Suppressor macrophage treated with lipopolysaccharide for 1 hour (primary cell): ENCODE measurements around the gene RPL19.
A peak's percentile ranks its signal among the peaks of the same experiment; 100 is the strongest.

Experiments
- DNase-seq, 3 donors: peaks; one replicate each; pipeline ENCODE4 v3.0.0-alpha.2; 2020 to 2022

The RPL19 gene

DNA sequence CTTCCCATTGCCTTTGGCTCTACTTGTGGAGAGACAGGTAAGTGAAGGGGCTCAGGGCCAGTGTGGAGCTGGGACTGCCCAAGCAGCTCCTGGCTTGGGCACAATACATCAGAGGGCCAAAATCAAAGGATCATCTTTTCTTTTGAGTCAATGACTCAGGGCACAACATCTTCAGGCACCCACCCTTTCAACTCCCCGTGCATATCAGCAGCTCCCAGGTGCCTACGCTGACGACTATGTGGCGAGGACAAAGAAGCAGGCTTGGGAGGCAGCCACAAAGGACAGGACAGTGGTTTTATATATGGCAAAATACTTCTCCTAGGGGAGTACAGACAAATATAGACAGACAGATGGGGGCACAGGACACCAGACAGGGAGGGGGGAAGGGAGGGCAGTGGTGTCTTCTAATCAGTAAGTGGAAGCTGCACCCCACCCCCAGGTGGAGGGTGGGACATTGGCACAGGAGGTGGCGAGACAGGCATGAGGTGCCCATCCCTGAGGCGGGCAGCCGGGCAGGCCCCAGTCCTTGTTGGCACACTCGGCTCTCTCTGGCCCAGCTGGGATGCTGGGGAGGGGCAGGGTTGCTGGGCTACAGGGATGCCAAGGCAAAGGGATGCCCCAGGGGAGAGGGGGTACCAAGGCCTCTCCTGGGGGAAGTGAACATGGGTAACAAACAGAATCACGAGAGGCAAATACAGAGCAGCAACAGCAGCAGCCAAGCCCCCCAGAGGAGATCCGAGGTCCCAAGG is 26.4 kb upstream of the RPL19 start:
- no peak for DNase-seq

DNA sequence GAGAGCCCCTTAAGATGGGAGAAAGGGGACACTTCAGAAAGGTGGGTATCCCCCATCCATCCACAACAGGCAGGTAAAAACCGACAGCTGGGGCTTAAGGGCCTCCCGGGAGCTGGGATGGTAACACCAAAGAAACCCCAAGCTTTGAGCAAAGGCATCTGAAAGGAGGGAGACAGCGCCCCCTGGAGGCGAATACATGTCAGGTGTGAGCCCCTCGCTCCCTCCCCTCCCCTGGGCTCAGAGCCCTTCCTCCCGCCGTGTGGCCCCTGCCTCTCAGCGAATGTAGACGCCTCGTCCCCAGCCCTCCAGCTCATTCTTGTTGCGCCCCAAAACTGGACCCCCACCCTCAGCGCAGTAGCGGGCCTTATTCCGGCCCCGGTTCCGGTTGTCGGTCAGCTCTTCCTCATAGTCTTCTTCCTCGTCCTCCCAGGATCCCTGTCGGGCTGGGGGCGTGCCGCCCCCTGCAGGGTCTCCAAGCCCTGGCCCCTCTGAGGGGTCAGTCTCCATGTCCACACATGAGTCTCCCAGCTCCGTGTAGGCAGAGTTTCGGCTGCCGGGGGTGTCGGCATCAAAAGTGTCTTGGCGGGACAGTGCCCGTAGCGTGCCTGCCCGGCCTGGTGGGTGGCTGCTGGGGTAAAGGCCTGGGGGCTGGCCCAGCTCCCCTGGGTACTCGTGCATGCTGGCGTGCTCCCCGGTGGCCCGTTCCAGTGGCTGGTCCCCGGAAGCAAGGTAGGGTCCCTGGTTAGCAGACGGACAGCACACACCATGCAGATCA is 25.0 kb upstream of the RPL19 start:
- peak; percentile 76 to 93 (median 78) for DNase-seq

DNA sequence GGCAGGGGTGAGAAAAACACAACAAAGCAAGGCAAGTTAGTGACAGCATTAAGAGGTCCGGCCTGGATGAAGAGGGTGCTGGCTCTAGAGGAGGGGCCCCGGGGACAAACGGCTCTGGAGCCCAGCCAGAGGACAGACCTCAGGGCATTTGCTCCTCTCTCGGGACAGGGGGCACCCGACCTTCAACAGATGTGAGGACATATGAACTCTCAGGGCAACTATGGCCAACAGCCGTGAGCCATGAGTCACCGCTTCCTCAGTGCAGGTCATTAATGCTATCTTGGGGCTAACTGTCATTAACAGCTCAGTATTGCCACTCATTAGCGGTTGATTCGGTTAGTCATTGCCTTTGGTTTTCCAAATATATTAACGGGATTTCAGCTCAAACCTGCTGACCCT is 24.4 kb upstream of the RPL19 start:
- DNase-seq, result peak; percentile 50 to 68 (median 53)

DNA sequence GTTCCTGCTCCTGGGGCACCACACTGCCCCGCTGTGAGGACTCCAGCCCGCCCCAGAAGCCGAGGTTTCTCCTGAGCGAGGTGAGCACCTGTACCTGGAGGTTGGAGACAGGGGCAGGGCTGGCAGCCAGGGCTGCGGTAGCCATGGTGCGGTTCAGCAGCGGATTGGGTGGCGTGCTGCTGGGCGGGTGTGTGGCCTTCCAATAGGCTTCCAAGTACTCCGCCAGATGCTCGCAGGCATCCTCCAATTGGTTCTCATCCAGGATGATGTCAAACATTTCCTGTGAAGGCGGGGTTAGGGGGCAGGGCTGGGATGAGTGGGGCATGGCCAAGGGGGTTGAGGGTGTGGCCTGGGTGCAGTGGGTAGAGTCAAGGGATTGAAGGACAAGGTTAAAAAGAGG is 22.8 kb upstream of the RPL19 start:
- DNase-seq, result no peak

DNA sequence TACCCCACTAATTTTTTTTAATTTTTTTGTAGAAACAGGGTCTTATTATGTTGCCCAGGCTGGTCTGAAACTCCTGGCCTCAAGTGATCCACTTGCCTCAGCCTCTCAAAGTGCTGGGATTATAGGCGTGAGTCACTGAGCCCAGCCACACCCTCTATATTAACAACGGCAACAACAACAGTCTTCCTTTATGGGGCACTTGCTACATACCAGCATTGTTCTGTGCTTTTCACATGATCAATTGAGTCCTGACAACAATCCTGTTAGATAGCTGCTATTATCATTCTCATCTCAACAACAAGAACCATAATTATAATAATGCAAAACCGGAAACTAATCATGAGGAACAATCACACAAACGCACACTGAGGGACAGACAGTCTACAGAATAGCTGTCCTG is 21.5 kb upstream of the RPL19 start:
- DNase-seq, result peak in 1 of 3 donors; percentile 14

DNA sequence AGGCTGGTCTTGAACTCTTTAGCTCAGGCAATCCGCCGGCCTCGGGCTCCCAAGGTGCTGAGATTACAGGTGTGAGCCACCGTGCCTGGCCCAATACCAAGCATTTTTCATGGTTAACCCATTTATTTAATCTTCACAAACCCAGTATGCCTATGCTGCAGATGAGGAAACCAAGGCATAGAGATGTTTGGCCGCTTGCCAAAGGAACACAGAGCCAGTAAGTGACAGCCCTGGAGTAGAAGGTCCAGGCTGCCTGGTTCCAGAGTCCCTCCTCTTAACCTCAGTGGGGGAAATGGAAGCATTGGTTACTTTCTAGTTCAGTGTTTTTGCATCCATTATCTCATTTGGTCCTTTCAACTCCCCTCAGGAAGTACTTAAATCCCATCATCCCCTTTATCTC is 18.8 kb upstream of the RPL19 start:
- DNase-seq, result no peak

DNA sequence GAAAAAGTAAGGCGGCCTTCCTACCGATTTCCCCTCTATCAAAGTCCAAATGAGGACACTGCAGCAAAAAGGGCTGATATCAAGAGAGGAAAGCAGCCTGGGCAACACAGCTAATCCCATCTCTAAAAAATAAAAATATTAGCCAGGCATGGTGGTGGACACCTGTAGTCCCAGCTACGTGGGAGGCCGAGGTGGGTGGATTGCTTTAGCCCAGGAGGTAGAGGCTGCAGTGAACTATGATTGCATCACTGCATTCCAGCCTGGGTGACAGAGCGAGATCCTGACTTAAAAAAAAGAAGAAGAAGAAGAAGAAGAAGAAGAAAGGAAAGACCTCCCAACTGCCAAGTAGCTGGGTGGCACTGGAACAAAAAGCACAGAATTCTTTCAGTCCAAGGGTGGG is 17.0 kb upstream of the RPL19 start:
- DNase-seq, result no peak

DNA sequence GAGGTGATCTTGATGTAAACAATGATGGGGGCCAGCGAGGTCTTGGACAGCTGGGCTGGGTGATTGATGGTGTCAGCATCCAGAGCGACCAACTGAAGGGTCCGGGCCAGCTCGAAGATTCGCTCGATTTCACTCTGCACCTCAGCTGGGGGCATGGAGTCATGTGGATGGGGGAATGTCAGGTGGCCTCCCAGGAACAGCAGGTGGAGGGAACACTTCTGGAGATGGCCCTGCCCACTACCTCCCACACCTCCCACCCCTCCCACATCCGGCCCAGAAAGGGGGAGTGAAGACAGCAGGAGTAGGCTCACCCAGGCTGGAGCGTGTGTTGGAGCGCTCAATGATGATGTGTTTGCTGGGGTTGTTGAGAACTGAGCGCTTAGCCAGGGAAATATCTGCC is 16.4 kb upstream of the RPL19 start:
- DNase-seq, result no peak

DNA sequence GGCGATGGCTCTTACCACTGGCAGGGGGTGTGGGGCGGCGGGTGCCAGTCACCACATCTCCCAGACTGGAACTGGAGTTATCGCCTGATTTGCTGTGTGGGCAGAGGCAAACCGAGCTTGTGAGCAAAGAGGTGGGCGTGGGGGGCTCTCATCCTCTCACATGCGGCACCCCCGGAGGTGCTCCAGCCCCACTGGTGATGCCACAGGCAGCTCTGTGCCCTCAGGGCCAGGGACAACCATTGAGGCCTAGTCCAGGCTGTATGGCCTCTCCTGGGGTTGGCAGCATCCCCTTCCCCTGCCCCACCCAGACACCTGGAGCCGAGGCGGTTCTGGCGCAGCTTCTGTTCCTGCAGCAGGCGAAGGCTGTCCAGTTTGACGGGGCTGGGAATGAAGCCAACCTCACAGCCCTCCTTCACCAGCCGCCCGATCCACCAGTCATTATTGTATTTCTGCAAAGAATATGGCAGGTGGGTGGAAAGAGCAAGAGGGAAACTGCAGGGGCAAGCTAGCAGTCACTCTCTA is 13.5 kb upstream of the RPL19 start:
- no peak for DNase-seq

DNA sequence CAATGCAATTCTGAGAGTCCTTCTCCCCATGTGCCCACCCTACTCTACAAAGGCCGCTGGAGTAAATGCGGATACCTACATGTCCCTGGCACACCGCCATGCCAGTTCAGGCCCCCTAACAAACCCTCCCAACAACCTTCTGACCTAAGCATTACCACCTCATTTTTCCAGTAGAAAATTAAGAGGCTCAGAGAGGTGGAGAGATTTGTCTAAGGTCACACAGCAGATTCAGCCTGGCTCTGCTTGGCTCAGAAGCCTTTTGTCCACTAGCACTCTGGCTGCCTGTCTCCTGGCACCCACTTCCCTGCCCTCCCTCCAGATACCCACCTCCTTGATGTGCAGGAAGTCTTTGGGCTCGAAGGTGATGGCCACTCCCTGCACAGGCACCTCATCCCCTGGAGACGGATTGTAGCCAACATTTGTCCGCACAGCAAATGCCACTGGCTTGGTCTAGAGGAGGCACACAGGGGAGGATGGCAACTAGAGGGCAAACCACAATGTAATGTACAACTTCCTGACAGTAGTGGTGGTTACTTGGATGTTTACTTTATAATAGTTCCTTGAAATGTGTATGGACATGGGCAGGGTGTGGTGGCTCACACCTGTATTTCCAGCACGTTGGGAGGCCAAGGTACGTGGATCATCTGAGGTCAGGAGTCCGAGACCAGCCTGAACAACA is 12.8 kb upstream of the RPL19 start:
- DNase-seq, result no peak

DNA sequence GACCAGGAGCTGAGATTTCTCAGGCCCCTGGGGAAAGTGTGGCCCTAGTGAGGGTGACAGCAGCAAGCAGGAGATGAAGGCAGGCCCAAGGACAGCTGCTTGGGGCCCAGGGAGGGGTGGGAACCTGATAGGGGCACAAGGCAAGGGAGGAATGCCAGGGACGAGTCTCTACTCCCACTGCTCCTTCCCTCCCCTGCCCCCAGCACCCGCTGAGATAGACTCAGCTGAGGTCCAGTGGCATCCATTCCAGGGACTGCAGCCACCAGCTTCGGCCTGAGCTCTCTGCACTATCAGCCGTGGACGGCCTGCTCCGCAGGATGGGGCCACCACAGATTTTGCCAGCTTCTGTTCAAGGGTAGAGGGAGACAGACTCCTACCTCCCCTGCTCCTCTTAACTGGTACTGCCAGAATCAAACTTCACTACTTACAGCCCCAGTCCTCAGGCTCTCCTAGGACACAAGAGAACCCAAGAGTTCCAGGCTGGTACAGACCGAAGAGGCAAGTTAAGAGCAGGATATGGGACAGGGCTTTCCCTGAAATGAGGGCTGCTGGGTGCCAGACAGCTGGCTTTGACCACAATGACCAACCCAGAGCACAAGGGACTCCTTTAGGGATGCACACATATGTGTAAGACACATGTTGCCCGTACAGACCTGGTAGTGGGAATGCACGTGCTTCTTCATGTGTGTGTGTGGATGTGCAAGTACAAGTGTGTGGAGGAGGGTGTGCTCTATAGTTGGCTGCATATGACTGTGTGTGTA is 8.2 kb upstream of the RPL19 start:
- DNase-seq, result no peak

DNA sequence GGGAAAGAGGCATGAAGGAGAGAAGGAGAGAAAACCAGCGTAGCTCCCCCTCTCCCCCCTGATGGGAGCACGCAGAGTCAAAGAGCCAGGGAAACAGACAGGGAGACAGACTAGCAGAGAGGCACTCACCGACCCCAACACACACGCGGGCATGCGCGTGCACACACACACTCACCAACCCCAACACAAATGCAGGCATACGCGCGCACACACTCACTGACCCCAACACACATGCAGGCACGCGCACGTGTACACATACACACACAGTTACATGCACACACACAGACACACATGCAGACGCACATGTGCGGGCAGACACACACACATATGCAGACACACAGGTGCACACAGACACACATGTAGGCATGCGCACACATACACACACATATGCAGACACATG is 7.2 kb upstream of the RPL19 start:
- DNase-seq, result no peak

DNA sequence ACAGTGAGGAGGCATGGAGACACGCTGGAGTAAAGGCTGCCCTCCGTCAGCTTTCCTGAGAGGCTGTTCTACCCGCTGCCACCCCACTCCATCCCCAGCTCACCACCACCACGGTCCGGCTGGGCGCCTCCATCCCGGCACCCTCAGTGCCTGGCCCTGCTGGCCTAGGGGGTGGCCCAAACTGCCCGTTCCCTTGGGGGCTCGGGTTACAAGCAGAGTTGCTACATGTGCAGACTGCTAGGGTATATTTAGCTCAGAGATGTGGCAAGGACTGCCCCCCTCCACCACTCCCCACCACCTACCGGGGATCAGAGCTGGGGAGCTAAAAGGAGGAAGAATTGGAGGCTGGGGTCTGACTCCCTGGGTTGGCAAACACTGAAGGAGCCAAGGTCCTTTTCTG is 6.7 kb upstream of the RPL19 start:
- no peak for DNase-seq

DNA sequence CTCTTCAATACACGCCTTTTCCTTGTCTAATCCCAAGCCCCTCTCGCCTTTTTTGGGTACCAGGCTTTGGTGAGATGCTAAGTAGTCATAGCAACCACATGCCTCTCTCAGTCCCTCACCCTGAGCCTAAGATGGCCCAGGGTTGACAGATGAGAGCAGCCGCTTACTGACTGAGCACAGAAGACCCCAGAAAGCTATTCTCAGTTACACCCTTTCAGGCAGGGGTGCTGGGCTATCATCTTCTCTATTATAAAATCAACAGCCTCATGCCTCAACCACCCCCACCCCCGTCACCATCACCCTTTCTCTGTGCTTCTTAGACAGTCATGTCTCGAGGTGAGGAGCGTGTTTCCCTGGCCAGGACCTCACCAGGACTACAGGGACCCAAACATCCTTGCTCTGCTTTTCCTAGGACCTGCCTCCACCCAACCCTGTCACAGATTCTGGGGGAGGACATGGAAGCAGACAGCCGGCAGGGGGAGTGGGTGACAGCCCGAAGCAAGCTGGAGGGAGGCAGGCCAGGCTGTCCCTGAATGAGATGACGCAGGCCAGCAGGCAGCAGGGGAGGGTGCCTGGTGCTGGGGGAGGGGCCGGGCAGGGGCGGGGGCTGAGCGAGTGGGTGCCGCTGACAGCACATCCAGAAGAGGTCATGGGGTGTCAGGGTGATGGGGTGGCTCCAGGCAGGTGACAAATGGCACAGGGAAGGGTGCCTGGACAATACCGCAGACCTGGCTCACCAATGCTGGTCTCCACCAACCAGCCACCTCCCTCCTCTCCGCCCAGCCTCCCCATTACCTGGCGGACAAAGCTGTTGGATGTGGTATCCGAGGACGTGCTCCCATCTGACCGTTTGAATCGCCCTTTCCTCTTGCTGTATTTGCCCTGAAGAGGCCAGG is 5.7 kb upstream of the RPL19 start:
- DNase-seq, result peak in 1 of 3 donors; percentile 14

DNA sequence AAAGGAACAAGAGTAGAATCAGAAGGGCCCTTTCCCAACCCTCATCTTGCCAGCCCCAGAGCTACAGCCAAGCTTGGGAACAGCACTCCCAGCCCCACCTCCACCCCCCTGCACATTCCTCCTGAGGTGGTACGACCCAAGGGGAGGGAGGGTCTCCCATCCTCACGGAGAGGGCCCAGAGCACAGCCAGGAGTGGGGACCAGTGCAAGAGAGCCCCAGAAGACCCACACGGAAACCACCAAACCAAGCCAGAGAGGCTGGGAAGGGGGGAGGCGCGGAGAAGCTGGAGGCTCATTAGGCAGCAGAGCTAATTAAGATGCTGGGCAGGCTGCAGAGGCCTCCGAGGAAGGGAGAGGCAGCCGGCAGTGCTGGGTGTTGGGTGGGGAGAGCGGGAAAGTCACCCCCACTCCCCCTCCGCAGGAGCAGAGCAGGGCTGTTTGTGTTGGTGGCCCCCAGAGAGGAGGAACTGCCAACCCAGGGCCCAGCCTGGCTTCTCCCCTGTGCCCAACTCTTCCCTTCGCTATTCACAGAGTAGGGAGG is 5.0 kb upstream of the RPL19 start:
- DNase-seq, result no peak

DNA sequence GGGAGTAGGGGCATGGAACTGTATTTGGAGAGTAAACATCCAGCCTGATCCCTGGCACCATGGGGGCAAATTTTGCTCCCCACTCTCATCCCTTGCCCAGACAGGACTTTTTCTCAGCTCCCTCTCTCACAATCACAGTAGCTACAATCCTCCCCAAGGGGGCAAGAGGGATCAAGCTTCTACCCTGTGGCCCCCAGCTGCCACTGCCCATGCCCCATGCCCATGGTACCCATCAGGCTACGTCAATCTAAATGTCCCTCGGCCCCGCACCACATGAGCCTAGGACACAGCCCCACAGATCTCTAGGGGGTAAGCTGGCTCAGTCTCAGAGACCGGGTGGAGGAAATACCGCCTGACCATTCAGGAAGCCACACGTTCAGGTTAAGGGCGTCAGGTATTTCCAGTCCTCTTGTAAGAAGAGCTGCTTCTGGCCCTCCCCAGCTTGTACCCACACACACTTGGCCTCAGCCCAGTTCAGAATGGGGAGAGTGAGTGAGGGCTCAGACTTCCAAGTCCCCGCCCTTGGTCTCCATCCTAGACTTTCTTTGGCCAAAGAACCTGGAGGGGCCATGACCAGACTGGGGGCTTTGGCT is 4.4 kb upstream of the RPL19 start:
- no peak for DNase-seq

DNA sequence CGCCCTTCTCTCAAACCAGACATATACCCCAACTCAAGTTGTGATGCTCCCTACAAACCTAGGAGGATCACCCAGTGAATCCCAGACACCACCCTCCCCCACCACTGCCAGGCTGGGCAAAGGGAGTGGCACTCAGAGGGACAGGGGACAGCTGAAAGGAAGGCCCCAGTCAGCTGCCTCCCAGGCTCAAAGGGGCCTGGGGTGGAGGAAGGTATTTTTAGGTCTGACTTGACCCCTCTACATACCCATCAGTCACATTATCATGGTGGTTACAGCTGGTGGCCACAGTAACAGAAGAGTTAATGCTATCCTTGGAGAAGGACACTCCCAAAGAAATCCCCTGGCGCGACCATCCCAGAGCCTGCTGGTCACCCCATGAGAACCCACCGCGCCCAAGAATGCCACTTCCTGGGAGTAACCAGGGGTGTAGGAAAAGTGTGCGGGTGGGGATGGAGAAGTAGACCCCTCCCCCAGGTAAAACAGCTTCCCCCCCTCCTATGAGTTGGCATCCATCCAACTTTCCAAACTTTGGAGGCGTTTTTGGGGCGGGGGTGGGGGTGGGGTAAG is 3.8 kb upstream of the RPL19 start:
- no peak for DNase-seq

DNA sequence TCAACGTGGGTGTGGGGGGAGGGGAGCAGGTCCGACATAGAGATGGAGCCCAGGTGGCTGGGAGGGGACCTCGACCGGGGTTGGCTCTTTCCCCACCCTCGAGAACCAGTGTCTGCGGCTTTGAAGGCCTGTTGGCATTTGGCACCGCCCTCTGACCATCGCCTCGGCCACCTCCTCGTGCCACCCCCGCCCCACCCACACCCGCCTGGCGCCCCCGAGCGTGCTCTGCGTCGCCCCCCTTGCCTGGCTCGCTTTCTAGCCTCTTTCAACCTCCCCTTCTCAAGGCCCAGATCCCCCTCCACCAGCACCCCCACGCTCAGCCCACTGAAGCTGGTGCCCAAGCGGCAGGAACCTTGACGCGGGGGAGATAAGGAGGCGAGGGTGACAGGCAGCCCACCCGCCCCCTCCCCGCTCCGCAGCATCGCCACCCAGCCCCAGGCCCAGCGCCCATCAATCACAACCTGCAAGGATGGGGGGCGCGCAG is 3.2 kb upstream of the RPL19 start:
- DNase-seq, result peak in 1 of 3 donors; percentile 15

DNA sequence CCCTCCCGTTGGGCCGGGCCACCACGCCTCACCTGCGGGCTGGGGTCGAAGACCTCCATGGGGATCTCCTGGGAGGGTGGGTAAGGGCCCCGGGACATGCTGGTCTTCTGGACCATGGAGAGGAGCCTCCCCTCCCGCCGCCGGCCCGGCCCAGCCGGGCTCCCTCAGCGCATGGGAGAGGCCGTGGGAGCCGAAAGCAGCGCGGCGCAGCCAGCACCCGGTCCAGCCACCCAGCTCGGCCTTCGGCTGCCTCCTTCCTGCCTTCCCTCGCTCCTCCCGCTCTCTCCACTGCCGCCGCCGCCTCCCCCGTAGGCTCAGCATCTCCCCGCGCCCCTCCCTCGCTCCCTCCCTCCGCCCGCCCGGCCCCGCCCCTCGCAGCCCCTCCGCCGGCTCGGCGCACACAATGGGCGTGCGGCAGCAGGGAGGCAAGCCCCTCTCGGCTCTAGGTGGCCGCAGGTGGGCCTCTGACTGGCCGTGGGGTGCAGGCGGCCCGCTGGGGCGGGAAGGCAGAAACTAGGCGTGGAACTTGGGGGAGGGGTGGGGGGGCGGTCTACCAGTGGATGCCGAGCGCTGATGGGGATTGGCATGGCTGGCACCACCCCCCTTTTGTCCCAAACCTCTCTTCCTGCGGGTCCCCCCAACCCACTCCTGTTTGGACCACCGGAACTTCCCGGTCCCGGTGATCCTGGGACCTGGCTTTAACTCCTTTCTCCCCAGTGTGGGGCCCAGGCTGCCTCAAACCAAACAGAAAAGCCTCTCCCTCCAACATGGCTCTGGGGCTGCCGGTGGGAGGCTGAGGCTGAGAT is 2.5 kb upstream of the RPL19 start, which contains the start of gene CACNB1:
Gene CACNB1 (minus strand): TSS at position 290 of the 806 bp plus-strand sequence. CDS start 174 bp downstream, at position 116.
- DNase-seq, result peak; percentile 29 to 64 (median 32)

DNA sequence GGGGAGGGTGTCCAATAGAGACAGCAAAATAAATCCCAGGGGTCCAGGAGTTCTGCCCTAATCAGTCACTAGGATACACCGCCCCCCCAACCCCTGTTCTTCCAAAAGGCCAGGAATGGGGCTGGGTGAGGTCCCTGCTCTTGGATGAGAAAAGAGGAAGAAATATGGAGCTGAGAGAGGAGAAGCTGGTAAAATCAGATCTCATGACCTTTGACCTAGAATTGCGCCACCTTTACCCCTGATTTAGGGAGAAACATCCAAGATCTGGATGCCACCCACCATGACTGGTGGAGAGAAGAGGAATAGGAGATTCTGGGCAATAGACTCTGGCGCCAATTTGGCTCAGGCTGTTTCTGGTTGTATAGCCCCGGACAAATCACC is 1.9 kb upstream of the RPL19 start:
- peak; percentile 46 to 51 (median 48) for DNase-seq
